OCI-LY3 (cell line): ENCODE data around the gene ARHGAP25.

ENCODE experiments used
- EZH2phosphoT487 ChIP-seq: fragments of 200-600 bp; shearing (Covaris generic); IDR thresholded peaks from 2 replicates; pipeline ENCODE4 v1.6.1; 2018; ENCODE audit warnings: antibody characterized with exemption, mixed run types, low read depth
- TF ChIP-seq, protein P1 (sequence below): fragments of 200-600, 300-600 bp; sonication (generic); IDR thresholded peaks from 2 replicates; pipeline ENCODE4 v1.5.1; 2014; ENCODE audit warnings: antibody characterized with exemption, low read length, low read depth

- TF ChIP-seq, protein P1, sequence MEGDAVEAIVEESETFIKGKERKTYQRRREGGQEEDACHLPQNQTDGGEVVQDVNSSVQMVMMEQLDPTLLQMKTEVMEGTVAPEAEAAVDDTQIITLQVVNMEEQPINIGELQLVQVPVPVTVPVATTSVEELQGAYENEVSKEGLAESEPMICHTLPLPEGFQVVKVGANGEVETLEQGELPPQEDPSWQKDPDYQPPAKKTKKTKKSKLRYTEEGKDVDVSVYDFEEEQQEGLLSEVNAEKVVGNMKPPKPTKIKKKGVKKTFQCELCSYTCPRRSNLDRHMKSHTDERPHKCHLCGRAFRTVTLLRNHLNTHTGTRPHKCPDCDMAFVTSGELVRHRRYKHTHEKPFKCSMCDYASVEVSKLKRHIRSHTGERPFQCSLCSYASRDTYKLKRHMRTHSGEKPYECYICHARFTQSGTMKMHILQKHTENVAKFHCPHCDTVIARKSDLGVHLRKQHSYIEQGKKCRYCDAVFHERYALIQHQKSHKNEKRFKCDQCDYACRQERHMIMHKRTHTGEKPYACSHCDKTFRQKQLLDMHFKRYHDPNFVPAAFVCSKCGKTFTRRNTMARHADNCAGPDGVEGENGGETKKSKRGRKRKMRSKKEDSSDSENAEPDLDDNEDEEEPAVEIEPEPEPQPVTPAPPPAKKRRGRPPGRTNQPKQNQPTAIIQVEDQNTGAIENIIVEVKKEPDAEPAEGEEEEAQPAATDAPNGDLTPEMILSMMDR = no peak
- TF ChIP-seq EZH2phosphoT487 = no peak
These were observed 120.9 kb downstream of the ARHGAP25 start for GRCh38 chr2:68855550-68855949.
